K562 (cell line): ENCODE measurements around the gene PPP2R2D.

ENCODE experiments used
- ATF1 ChIP-seq, 2 experiments: fragments of 450-650 bp in 1 of 2; IDR thresholded peaks; 2 replicates each; pipeline ENCODE4 v1.6.1; 2016; ENCODE audit warnings: missing compliant biosample characterization in 1 of 2, missing genetic modification characterization in 1 of 2
- CBX1 ChIP-seq: sonication (generic); IDR thresholded peaks from 2 replicates; pipeline ENCODE4 v1.6.1; 2016; ENCODE audit warnings: antibody characterized with exemption, low read depth, mild to moderate bottlenecking
- CTCF ChIP-seq, 3 experiments: IDR thresholded peaks in 2 of 3; conservative IDR thresholded peaks in 1 of 3; 2 replicates each; pipeline ENCODE4 v1.5.1; 2011 to 2012; ENCODE audit warnings: low read length in 3 of 3, mild to moderate bottlenecking in 3 of 3, control low read depth in 2 of 3, improper control_type of control experiment in 1 of 3, inconsistent platforms in 1 of 3, low read depth in 1 of 3, mixed read lengths in 1 of 3, moderate library complexity in 1 of 3; ENCODE audit not compliant: insufficient read depth in 2 of 3
- DDX20 ChIP-seq: fragments of 450-650 bp; IDR thresholded peaks from 2 replicates; pipeline ENCODE4 v1.6.1; 2016; ENCODE audit warnings: missing genetic modification characterization, low read depth, mild to moderate bottlenecking, missing compliant biosample characterization, moderate library complexity
- EGR1 ChIP-seq: fragments of 450-650 bp; conservative IDR thresholded peaks from 2 replicates; pipeline ENCODE4 v1.6.1; 2017; ENCODE audit warnings: mild to moderate bottlenecking
- EZH2 ChIP-seq: IDR thresholded peaks from 2 replicates; pipeline ENCODE4 v1.6.1; 2012; ENCODE audit warnings: low read depth, mild to moderate bottlenecking, inconsistent platforms, low read length, borderline replicate concordance
- RAD21 ChIP-seq, 2 experiments: fragments of 250-450 bp in 1 of 2; fragments of 450-650 bp in 1 of 2; sonication (Bioruptor Pico) in 1 of 2; formaldehyde crosslinking in 1 of 2; IDR thresholded peaks in 1 of 2; conservative IDR thresholded peaks in 1 of 2; 2 replicates each; pipeline versions ENCODE4 v1.4.0 to v1.8.0; 2020 to 2022; ENCODE audit warnings: mild to moderate bottlenecking in 2 of 2, moderate library complexity in 1 of 2
- SIX5 ChIP-seq, 2 experiments: IDR thresholded peaks; 2 replicates each; pipeline ENCODE4 v1.6.1; 2011; ENCODE audit warnings: low read length in 2 of 2, borderline replicate concordance in 1 of 2, low read depth in 1 of 2, mild to moderate bottlenecking in 1 of 2, moderate library complexity in 1 of 2; ENCODE audit not compliant: insufficient read depth in 1 of 2
- TBP ChIP-seq: optimal IDR thresholded peaks from 2 replicates; pipeline ENCODE3; 2011; ENCODE audit warnings: low read depth, low read length, improper control_type of control experiment
- TCF7L2 ChIP-seq: fragments of 150-350 bp; IDR thresholded peaks from 2 replicates; pipeline ENCODE4 v1.6.1; 2016; ENCODE audit warnings: low read depth, mild to moderate bottlenecking, low read length, moderate library complexity
- TFE3 ChIP-seq: fragments of 450-650 bp; formaldehyde crosslinking; IDR thresholded peaks from 2 replicates; pipeline ENCODE4 v1.4.0; 2020; ENCODE audit warnings: mild to moderate bottlenecking, mixed read lengths
- U2AF2 ChIP-seq: fragments of 200-400 bp; formaldehyde crosslinking; optimal IDR thresholded peaks from 2 replicates; pipeline ENCODE3; 2017; ENCODE audit warnings: low read depth, mild to moderate bottlenecking, low read length
- YY1 ChIP-seq, 3 experiments: IDR thresholded peaks; 2 replicates each; pipeline ENCODE4 v1.6.1; 2011; ENCODE audit warnings: low read length in 2 of 3, mild to moderate bottlenecking in 2 of 3, moderate library complexity in 2 of 3, borderline replicate concordance in 1 of 3, control low read depth in 1 of 3, low read depth in 1 of 3; ENCODE audit not compliant: insufficient read depth in 3 of 3, insufficient replicate concordance in 2 of 3, control insufficient read depth in 1 of 3, insufficient read length in 1 of 3; ENCODE audit errors: extremely low read depth in 1 of 3
- ZNF3 ChIP-seq: fragments of 250-450 bp; sonication (Bioruptor Pico); IDR thresholded peaks from 2 replicates; pipeline ENCODE4 v1.5.0; 2021; ENCODE audit warnings: mild to moderate bottlenecking, moderate library complexity

GRCh38 chr10:131880016-131880590 is 20.7 kb upstream of the PPP2R2D start:
- no peak for TF ChIP-seq TFE3 (CRISPR knock-in tag)
- no peak for TF ChIP-seq SIX5 (IDR thresholded peaks at IDR 0.05; ENCODE audit: borderline replicate concordance in 1 of 2, insufficient read depth in 1 of 2, low read depth in 1 of 2, low read length in 2 of 2)
- no peak for TF ChIP-seq TCF7L2
- no peak for TF ChIP-seq ATF1 (CRISPR knock-in tag; IDR thresholded peaks at IDR 0.05)
- no peak for TF ChIP-seq ATF1 (tag; IDR thresholded peaks at IDR 0.05)
- TF ChIP-seq RAD21 (CRISPR knock-in tag; conservative IDR thresholded peaks at IDR 0.05 in 1 of 2, IDR thresholded peaks at IDR 0.05 in 1 of 2): no peak
- no peak for TF ChIP-seq ZNF3 (CRISPR knock-in tag)
- no peak for TF ChIP-seq CTCF (IDR thresholded peaks at IDR 0.05 in 2 of 3, conservative IDR thresholded peaks at IDR 0.05 in 1 of 3; ENCODE audit: insufficient read depth in 2 of 3, low read depth in 1 of 3, low read length in 3 of 3)
- no peak for TF ChIP-seq TBP
- no peak for TF ChIP-seq U2AF2
- no peak for TF ChIP-seq CBX1
- TF ChIP-seq YY1 (IDR thresholded peaks at IDR 0.05; ENCODE audit: borderline replicate concordance in 1 of 3, control insufficient read depth in 1 of 3, extremely low read depth in 1 of 3, insufficient read depth in 3 of 3, insufficient read length in 1 of 3, insufficient replicate concordance in 2 of 3, low read depth in 1 of 3, low read length in 2 of 3): no peak
- TF ChIP-seq EZH2: no peak
- no peak for TF ChIP-seq EGR1
- no peak for TF ChIP-seq DDX20 (tag)
